ENCODE data around the gene THSD4. TPM values are rescaled to one million over a fixed set of nuclear protein-coding genes. Genes with fewer than 3 reads are reported as not detected.

Gene THSD4
- total RNA-seq, 1 experiment from 2014 or later, result 24.2 TPM

GRCh38 chr15:71538181-71538580 lies 422.9 kb downstream of the THSD4 start:
- Mint-ChIP-seq H3K9me3 (ENCODE audit: low read depth, unreplicated experiment) (no peaks in the 10 kb centered on the region), H3K27ac (ENCODE audit: unreplicated experiment) (no peak overlapping the region), H3K27me3 (ENCODE audit: unreplicated experiment) (no peaks in the 10 kb centered on the region), H3K4me1 (ENCODE audit: low read depth, unreplicated experiment) (peaks cover 9% of the 10 kb centered on the region), H3K36me3 (ENCODE audit: insufficient read depth, unreplicated experiment) (no peaks in the 10 kb centered on the region), H3K4me3 (ENCODE audit: low read depth, unreplicated experiment) (no peak overlapping the region)
- intact Hi-C loops (cut with micrococcal nuclease; ENCODE audit: unreplicated experiment), result no loop called here
- BruUV-seq (replicated peaks), result no TSS peak
- no peak for DNase-seq
- CTCF ChIA-PET, result no interaction called here
- TF ChIP-seq, protein P1, sequence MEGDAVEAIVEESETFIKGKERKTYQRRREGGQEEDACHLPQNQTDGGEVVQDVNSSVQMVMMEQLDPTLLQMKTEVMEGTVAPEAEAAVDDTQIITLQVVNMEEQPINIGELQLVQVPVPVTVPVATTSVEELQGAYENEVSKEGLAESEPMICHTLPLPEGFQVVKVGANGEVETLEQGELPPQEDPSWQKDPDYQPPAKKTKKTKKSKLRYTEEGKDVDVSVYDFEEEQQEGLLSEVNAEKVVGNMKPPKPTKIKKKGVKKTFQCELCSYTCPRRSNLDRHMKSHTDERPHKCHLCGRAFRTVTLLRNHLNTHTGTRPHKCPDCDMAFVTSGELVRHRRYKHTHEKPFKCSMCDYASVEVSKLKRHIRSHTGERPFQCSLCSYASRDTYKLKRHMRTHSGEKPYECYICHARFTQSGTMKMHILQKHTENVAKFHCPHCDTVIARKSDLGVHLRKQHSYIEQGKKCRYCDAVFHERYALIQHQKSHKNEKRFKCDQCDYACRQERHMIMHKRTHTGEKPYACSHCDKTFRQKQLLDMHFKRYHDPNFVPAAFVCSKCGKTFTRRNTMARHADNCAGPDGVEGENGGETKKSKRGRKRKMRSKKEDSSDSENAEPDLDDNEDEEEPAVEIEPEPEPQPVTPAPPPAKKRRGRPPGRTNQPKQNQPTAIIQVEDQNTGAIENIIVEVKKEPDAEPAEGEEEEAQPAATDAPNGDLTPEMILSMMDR (IDR thresholded peaks at IDR 0.05; ENCODE audit: unreplicated experiment), result no peak

DNA sequence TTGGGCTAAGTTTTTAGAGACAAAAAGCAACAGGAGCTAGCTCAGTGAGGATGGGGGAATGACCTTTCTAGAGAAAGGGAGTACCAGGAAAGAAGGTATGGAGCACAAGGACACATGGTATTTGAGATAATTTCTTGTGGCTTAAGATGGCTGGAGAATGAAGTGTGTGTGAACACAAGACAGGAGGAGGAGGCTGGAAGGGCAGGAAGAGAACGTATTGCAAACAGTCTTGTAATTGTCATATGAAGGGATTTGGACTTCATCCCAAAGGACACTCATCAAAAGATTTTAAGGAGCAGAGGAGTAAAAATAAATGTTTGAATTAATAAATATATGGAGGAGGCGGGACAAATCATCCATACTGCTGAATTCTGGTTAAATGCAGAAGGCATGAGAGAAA lies 426.5 kb downstream of the THSD4 start:
- Mint-ChIP-seq H3K9me3 (ENCODE audit: low read depth, unreplicated experiment) (no peaks in the 10 kb centered on the region), H3K36me3 (ENCODE audit: insufficient read depth, unreplicated experiment) (no peaks in the 10 kb centered on the region)

GRCh38 chr15:71542836-71543235 lies 427.6 kb downstream of the THSD4 start:
- peaks cover 8% of the 10 kb centered on the region for H3K4me1 Mint-ChIP-seq (ENCODE audit: low read depth, unreplicated experiment)
- H3K27me3 Mint-ChIP-seq (ENCODE audit: unreplicated experiment), result no peaks in the 10 kb centered on the region
- no peaks in the 10 kb centered on the region for H3K9me3 Mint-ChIP-seq (ENCODE audit: low read depth, unreplicated experiment)
- BruUV-seq (replicated peaks), result no TSS peak
- intact Hi-C loops (cut with micrococcal nuclease; ENCODE audit: unreplicated experiment), result no loop called here
- no peak overlapping the region for H3K27ac Mint-ChIP-seq (ENCODE audit: unreplicated experiment)
- no peak for DNase-seq
- CTCF ChIA-PET, result interaction anchor here (0.9 kb wide), 1 partner anchor 10 kb away, joined by 3 read pairs; no protein-coding TSS in a partner anchor
- H3K36me3 Mint-ChIP-seq (ENCODE audit: insufficient read depth, unreplicated experiment), result no peaks in the 10 kb centered on the region
- TF ChIP-seq, protein P1 (IDR thresholded peaks at IDR 0.05; ENCODE audit: unreplicated experiment), result no peak
- no peak overlapping the region for H3K4me3 Mint-ChIP-seq (ENCODE audit: low read depth, unreplicated experiment)

More for the DNA sequence above, 426.5 kb downstream of the THSD4 start:
- intact Hi-C loops (cut with micrococcal nuclease; ENCODE audit: unreplicated experiment), result no loop called here
- no peak for DNase-seq
- Mint-ChIP-seq H3K27me3 (ENCODE audit: unreplicated experiment) (no peaks in the 10 kb centered on the region), H3K27ac (ENCODE audit: unreplicated experiment) (no peak overlapping the region), H3K4me3 (ENCODE audit: low read depth, unreplicated experiment) (no peak overlapping the region), H3K4me1 (ENCODE audit: low read depth, unreplicated experiment) (peaks cover 9% of the 10 kb centered on the region)
- CTCF ChIA-PET, result no interaction called here
- TF ChIP-seq, protein P1 (IDR thresholded peaks at IDR 0.05; ENCODE audit: unreplicated experiment), result no peak
- no TSS peak for BruUV-seq (replicated peaks)

DNA sequence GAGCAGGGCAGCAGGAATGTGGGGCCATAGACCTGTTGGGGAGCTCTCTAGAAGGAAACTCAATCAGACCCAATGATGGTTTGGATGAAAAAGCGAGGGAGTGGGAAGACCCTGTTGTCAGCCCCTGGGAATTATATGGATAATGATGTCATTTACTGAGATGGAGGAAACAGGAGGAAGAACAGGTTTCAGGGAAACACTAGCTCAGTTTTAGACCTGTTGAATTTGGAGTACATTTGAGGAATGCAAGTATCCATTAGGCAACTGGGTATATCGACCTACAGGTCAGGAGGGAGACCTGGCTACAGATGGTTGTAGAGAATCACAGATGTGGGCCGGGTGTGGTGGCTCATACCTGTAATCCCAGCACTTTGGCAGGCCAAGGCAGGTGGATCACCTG lies 428.1 kb downstream of the THSD4 start:
- Mint-ChIP-seq H3K4me1 (ENCODE audit: low read depth, unreplicated experiment) (peaks cover 2% of the 10 kb centered on the region), H3K4me3 (ENCODE audit: low read depth, unreplicated experiment) (no peak overlapping the region), H3K36me3 (ENCODE audit: insufficient read depth, unreplicated experiment) (no peaks in the 10 kb centered on the region), H3K9me3 (ENCODE audit: low read depth, unreplicated experiment) (no peaks in the 10 kb centered on the region), H3K27ac (ENCODE audit: unreplicated experiment) (no peak overlapping the region), H3K27me3 (ENCODE audit: unreplicated experiment) (no peaks in the 10 kb centered on the region)
- TF ChIP-seq, protein P1 (IDR thresholded peaks at IDR 0.05; ENCODE audit: unreplicated experiment), result no peak
- CTCF ChIA-PET, result interaction anchor here (0.6 to 0.9 kb wide), 2 partner anchors 10 to 33 kb away, joined by 3 read pairs; no protein-coding TSS in a partner anchor
- DNase-seq, result no peak
- BruUV-seq (replicated peaks), result no TSS peak
- intact Hi-C loops (cut with micrococcal nuclease; ENCODE audit: unreplicated experiment), result no loop called here
